Ramos (cell line): ENCODE data around the gene ARHGEF11.

ENCODE experiments used
- in situ Hi-C: fragments of 300-500 bp; cut with MboI; formaldehyde crosslinking; loops from one replicate; pipeline ENCODE4 v1.14.3; 2022; ENCODE audit warnings: low sequenced_read_pairs; ENCODE audit not compliant: unreplicated experiment

Gene ARHGEF11

GRCh38 chr1:157004806-157005205 is 40.7 kb downstream of the ARHGEF11 start:
- in situ Hi-C loops = no loop called here

GRCh38 chr1:157004327-157004726 is 41.2 kb downstream of the ARHGEF11 start:
- in situ Hi-C loops = no loop called here

GRCh38 chr1:157001304-157001703 is 44.2 kb downstream of the ARHGEF11 start:
- in situ Hi-C loops = no loop called here

- in situ Hi-C loops = no loop called here
These were observed 44.9 kb downstream of the ARHGEF11 start for GRCh38 chr1:157000686-157001085.

- in situ Hi-C loops = no loop called here
These were observed 45.8 kb downstream of the ARHGEF11 start for GRCh38 chr1:156999596-157000320.

GRCh38 chr1:156998840-156999500 is 46.6 kb downstream of the ARHGEF11 start:
- in situ Hi-C loops = no loop called here

GRCh38 chr1:156998301-156998700 is 47.2 kb downstream of the ARHGEF11 start:
- in situ Hi-C loops = no loop called here

GRCh38 chr1:156995412-156995811 is 50.1 kb downstream of the ARHGEF11 start:
- in situ Hi-C loops = no loop called here

GRCh38 chr1:156994277-156994676 is 51.3 kb downstream of the ARHGEF11 start:
- in situ Hi-C loops = no loop called here

GRCh38 chr1:156993426-156994147 is 52.0 kb downstream of the ARHGEF11 start:
- in situ Hi-C loops = no loop called here

- in situ Hi-C loops = no loop called here
These were observed 53.3 kb downstream of the ARHGEF11 start for GRCh38 chr1:156992215-156992614.

- in situ Hi-C loops = no loop called here
These were observed 57.8 kb downstream of the ARHGEF11 start for GRCh38 chr1:156987715-156988114.

GRCh38 chr1:156980551-156980950 is 65.0 kb downstream of the ARHGEF11 start:
- in situ Hi-C loops = no loop called here

- in situ Hi-C loops = no loop called here
These were observed 70.5 kb downstream of the ARHGEF11 start for GRCh38 chr1:156975084-156975483.

GRCh38 chr1:156973417-156973816 is 72.1 kb downstream of the ARHGEF11 start:
- in situ Hi-C loops = no loop called here

GRCh38 chr1:156970017-156970416 is 75.5 kb downstream of the ARHGEF11 start:
- in situ Hi-C loops = no loop called here

- in situ Hi-C loops = no loop called here
These were observed 76.0 kb downstream of the ARHGEF11 start for GRCh38 chr1:156969496-156969895.

- in situ Hi-C loops = no loop called here
These were observed 81.1 kb downstream of the ARHGEF11 start for GRCh38 chr1:156964441-156964840.

GRCh38 chr1:156963621-156964020 is 81.9 kb downstream of the ARHGEF11 start:
- in situ Hi-C loops = no loop called here

- in situ Hi-C loops = no loop called here
These were observed 83.8 kb downstream of the ARHGEF11 start for GRCh38 chr1:156961709-156962108.

- in situ Hi-C loops = no loop called here
These were observed 85.6 kb downstream of the ARHGEF11 start for GRCh38 chr1:156959925-156960324.
